Hepatocyte (in vitro differentiated cells): ENCODE measurements around the gene ZNF254. TPM values are rescaled to one million over a fixed set of nuclear protein-coding genes. Genes with fewer than 3 reads are reported as not detected.

Source experiments
- DNase-seq: peaks from one replicate; pipeline ENCODE4 v3.0.0-alpha.2; 2016; ENCODE audit warnings: low spot score
- H2AFZ ChIP-seq: fragments of 200-600 bp; sonication (generic); 2 replicates; pipeline ENCODE4 v1.6.0; 2016; ENCODE audit warnings: antibody characterized with exemption, mild to moderate bottlenecking
- H3K27ac ChIP-seq: fragments of 200-600 bp; sonication (generic); 2 replicates; pipeline ENCODE4 v1.5.1; 2016; ENCODE audit warnings: mild to moderate bottlenecking
- H3K27me3 ChIP-seq: fragments of 200-600 bp; sonication (generic); 2 replicates; pipeline ENCODE4 v1.6.1; 2016
- H3K36me3 ChIP-seq: fragments of 200-600 bp; sonication (generic); replicated peaks from 2 replicates; pipeline ENCODE4 v1.5.1; 2016; ENCODE audit warnings: low read depth; ENCODE audit not compliant: insufficient read depth
- H3K4me1 ChIP-seq: fragments of 200-600 bp; sonication (generic); 2 replicates; pipeline ENCODE4 v1.5.1; 2016; ENCODE audit warnings: mild to moderate bottlenecking, moderate library complexity; ENCODE audit not compliant: insufficient read depth
- H3K4me2 ChIP-seq: fragments of 200-600 bp; sonication (generic); 2 replicates; pipeline ENCODE4 v1.6.0; 2016
- H3K4me3 ChIP-seq: fragments of 200-600 bp; sonication (generic); 2 replicates; pipeline ENCODE4 v1.5.1; 2016; ENCODE audit warnings: mild to moderate bottlenecking
- H3K79me2 ChIP-seq: fragments of 200-600 bp; sonication (generic); 2 replicates; pipeline ENCODE4 v1.6.0; 2017; ENCODE audit warnings: mild to moderate bottlenecking
- H3K9me2 ChIP-seq: fragments of 200-600 bp; sonication (generic); replicated peaks from 2 replicates; pipeline ENCODE4 v1.6.0; 2017; ENCODE audit warnings: mild to moderate bottlenecking; ENCODE audit not compliant: insufficient read depth
- H3K9me3 ChIP-seq: fragments of 200-600 bp; sonication (generic); 2 replicates; pipeline ENCODE4 v1.5.1; 2016; ENCODE audit warnings: low read depth, mild to moderate bottlenecking
- H4K20me1 ChIP-seq: fragments of 200-600 bp; sonication (generic); 2 replicates; pipeline ENCODE4 v1.6.0; 2016; ENCODE audit warnings: mild to moderate bottlenecking; ENCODE audit not compliant: insufficient read depth, poor library complexity, severe bottlenecking
- CTCF ChIP-seq: fragments of 200-600 bp; sonication (generic); IDR thresholded peaks from 2 replicates; pipeline ENCODE4 v1.5.1; 2016; ENCODE audit warnings: antibody characterized with exemption, mild to moderate bottlenecking; ENCODE audit not compliant: poor library complexity
- EZH2 ChIP-seq: fragments of 200-600 bp; sonication (generic); IDR thresholded peaks from 2 replicates; pipeline ENCODE4 v1.6.1; 2016; ENCODE audit warnings: antibody characterized with exemption, mild to moderate bottlenecking, borderline replicate concordance
- EZH2phosphoT487 ChIP-seq: fragments of 200-600 bp; sonication (generic); IDR thresholded peaks from one replicate; pipeline ENCODE4 v1.6.1; 2018; ENCODE audit warnings: antibody characterized with exemption, mild to moderate bottlenecking, low read depth, moderate library complexity; ENCODE audit not compliant: unreplicated experiment, severe bottlenecking
- whole genome bisulfite sequencing: methylation state at CpG from one replicate; pipeline ENCODE4 v1.1.6; 2016; ENCODE audit warnings: low lambda C conversion rate; ENCODE audit errors: missing lambda C conversion rate; 5-methylcytosine and 5-hydroxymethylcytosine counted together
- polyA plus RNA-seq: library from polyadenylated mRNA; unstranded; fragments of >200 nt; fragmentation: Nextera tagmentation; extraction: Ambion mirVana; gene quantifications from 2 replicates; pipeline ENCODE4 v1.2.1, GENCODE V29; 2016
- total RNA-seq: library from RNA; depleted of rRNA; stranded (reverse); fragments of >200 nt; gene quantifications from 2 replicates; pipeline ENCODE4 v1.2.3, GENCODE V29; 2014

The ZNF254 gene
- total and polyA plus RNA-seq, 2 experiments from 2014 or later, result 8.5 to 30.1 TPM

GRCh38 chr19:24166055-24166454 lies 79.1 kb downstream of the ZNF254 start:
- Histone ChIP-seq H3K27ac (no peak overlapping the region), H3K9me3 (no peaks in the 10 kb centered on the region), H2AFZ (no peak overlapping the region), H4K20me1 (no peaks in the 10 kb centered on the region), H3K27me3 (no peaks in the 10 kb centered on the region), H3K4me1 (no peaks in the 10 kb centered on the region), H3K79me2 (no peaks in the 10 kb centered on the region), H3K9me2 (no peaks in the 10 kb centered on the region), H3K4me3 (no peak overlapping the region), H3K36me3 (no peaks in the 10 kb centered on the region), H3K4me2 (no peak overlapping the region)
- 82% methylated on average over 3 of the region's 3 CpGs for WGBS
- TF ChIP-seq EZH2, result no peak
- no peak for DNase-seq

- WGBS, result 89% methylated on average over 2 of the region's 2 CpGs
- Histone ChIP-seq H3K9me3 (no peaks in the 10 kb centered on the region), H3K4me1 (no peaks in the 10 kb centered on the region), H3K36me3 (no peaks in the 10 kb centered on the region), H3K27me3 (no peaks in the 10 kb centered on the region), H4K20me1 (no peaks in the 10 kb centered on the region), H3K4me2 (no peak overlapping the region), H3K4me3 (no peak overlapping the region), H3K79me2 (no peaks in the 10 kb centered on the region), H3K27ac (no peak overlapping the region), H2AFZ (no peak overlapping the region), H3K9me2 (no peaks in the 10 kb centered on the region)
- TF ChIP-seq EZH2 (no peak), EZH2phosphoT487 (no peak), CTCF (no peak)
- DNase-seq, result no peak
Measured at GRCh38 chr19:24173882-24174281, 86.9 kb downstream of the ZNF254 start.

- H4K20me1 ChIP-seq, result no peaks in the 10 kb centered on the region
- DNase-seq, result no peak
- WGBS, result 91% methylated on average over 18 of the region's 18 CpGs
- H3K9me2 ChIP-seq, result no peaks in the 10 kb centered on the region
- no peak overlapping the region for H3K4me3 ChIP-seq
- H3K4me2 ChIP-seq, result no peak overlapping the region
- H2AFZ ChIP-seq, result no peak overlapping the region
- peaks cover 3% of the 10 kb centered on the region for H3K9me3 ChIP-seq
- no peaks in the 10 kb centered on the region for H3K79me2 ChIP-seq
- TF ChIP-seq CTCF (no peak), EZH2phosphoT487 (no peak), EZH2 (no peak)
- no peaks in the 10 kb centered on the region for H3K27me3 ChIP-seq
- H3K4me1 ChIP-seq, result no peaks in the 10 kb centered on the region
- no peak overlapping the region for H3K27ac ChIP-seq
- H3K36me3 ChIP-seq, result no peaks in the 10 kb centered on the region
Measured at GRCh38 chr19:24177686-24178085, 90.7 kb downstream of the ZNF254 start.

- no peak for DNase-seq
- Histone ChIP-seq H3K79me2 (no peaks in the 10 kb centered on the region), H3K4me2 (no peak overlapping the region), H3K27ac (no peak overlapping the region), H3K4me1 (no peaks in the 10 kb centered on the region), H3K4me3 (no peak overlapping the region), H4K20me1 (no peaks in the 10 kb centered on the region), H3K36me3 (no peaks in the 10 kb centered on the region), H3K9me3 (peaks cover 3% of the 10 kb centered on the region), H2AFZ (no peak overlapping the region), H3K27me3 (no peaks in the 10 kb centered on the region), H3K9me2 (no peaks in the 10 kb centered on the region)
- WGBS, result 97% methylated on average over 17 of the region's 17 CpGs
- TF ChIP-seq EZH2 (no peak), CTCF (no peak), EZH2phosphoT487 (no peak)
Measured at GRCh38 chr19:24178207-24178606, 91.2 kb downstream of the ZNF254 start.

Other genes with a start within 250 kb of the ZNF254 start
- gene ZNF726, start 172.3 kb upstream of the ZNF254 start, total RNA-seq, result not detected in 2 replicates
- gene ZNF726, start 172.3 kb upstream of the ZNF254 start, polyA plus RNA-seq, result not detected in 2 replicates